ENCODE results near the gene TFAP2D.

TFAP2D gene

DNA sequence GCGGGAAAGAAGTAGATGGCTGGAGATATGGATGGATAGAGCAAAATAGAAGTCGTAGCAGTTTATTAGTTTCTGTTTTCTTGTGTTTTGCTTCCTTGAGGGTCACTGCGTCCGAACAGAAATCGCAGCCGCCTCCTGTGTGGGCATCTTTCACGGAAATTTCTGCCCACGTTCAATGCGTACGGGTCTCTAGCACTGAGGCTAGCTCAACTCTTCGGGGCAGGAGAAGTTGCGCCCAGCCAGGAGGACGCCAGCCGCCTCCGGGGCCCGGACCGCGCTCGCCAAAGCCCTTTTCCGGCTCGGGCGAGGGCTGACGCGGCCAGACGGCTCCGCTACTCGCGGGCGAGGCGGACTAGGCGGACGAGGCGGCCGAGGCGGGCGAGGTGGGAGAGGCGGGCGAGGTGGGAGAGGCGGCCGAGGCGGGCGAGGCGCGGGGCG lies 106.2 kb downstream of the TFAP2D start:
- DNase-seq (ENCODE audit: low read depth in 2 of 2): no peak

DNA sequence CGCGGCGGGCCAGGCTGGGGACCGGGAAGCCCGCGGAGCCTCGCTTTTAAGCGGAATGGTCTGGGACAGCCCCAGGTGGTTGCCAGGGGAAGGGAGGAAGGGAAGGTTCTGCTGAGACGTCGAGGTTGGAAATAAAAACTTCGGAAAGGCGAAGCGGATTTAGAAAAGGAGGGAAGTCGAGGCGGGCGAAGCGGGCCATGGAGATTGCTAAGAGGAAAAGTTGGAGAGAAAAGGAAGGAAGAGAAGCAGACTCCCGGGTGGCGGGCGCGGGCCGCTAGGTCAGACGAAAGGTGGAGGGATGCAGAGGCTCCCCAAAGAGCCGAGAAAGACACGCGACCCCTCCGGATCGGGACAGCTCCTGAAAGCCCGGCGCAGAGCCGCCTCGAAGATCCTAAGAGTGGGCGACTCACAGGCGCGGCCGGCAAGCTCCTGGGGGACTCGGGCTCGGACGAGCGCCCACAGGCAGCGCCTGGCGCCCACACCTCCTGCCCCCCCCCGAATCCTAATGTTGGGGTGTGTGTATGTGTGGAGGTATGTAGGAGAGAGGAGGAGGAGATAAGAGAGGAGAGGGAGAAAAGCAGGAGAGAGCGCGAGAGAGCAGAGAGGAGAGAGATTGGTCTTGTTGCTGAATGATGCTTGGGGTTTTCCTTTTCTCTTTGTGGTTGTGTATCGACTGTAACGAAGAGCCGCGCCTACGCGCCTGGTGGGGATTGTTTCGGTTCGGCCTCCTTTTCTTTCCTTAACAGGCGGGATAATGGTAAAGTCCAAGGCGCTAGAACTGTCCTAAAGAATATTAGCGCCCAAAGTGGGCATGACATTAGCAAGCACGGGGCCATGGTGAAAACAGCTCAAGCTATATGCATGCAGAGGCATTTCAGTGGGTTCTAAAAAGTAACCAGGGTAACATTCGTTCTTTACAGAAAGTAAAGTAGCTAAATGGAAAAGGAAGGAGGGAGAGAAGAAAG lies 106.9 kb downstream of the TFAP2D start:
- DNase-seq (ENCODE audit: low read depth in 2 of 2): no peak

GRCh38 chr6:50820869-50821264 lies 107.5 kb downstream of the TFAP2D start:
- no peak for DNase-seq (ENCODE audit: low read depth in 2 of 2)

DNA sequence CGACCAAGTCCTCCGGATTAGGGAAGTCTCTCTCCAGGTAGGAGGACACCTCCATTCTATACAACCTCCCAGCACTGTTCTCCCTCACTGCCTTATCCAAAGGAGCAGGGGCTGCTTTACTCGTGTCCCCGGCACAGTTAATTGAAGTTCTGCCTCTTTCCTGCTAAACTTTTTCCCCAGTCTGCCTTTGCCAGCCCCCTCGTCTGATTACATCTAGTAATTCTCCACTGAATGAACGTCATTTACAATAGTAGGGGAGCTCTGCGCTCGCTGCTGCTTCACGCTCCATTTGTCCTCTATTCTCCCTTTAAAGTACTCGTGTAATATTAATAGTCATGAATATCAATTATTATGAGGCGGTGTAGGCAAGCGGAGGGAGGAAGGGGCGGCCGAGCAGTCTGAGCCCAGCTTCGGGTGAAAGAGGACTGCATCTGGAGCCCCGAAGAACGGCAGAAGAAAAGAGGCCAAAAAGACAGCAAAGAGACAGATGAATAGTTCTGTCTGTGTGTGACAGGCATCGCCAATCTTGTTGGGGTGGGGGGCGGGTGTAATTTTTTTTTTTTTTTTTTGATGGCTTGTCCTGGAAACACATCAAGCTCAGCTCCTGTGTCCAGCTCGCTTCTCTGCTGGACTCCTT lies 108.2 kb downstream of the TFAP2D start:
- DNase-seq (ENCODE audit: low read depth in 2 of 2): no peak

DNA sequence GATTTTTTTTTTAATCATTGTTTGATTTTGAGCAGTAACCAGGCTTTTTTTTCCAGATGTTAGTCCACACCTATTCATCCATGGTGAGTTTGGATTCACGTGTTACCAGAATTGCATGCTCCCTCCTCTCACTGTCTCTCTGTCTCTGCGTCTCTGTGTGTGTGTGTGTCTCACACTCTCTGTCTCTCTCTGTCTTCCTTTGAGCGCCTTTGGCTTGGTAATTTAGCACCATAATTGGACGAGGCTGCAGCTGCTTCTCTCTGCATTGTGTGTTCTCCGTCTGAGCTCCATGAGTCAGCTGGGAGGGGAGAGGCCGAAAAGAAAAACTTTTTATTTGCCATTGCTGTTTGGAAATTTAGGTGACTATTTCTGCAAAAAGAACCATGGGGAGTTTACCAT lies 108.8 kb downstream of the TFAP2D start:
- no peak for DNase-seq (ENCODE audit: low read depth in 2 of 2)
